Activated CD8-positive, alpha-beta T cell treated with anti-CD3 and anti-CD28 coated beads, Interleukin-2, amount 10 ng/mL, durations not matched to agents 7 days and 5 days (primary cell): ENCODE results near the gene CPNE6. TPM values are rescaled to one million over a fixed set of nuclear protein-coding genes. Genes with fewer than 3 reads are reported as not detected.
A peak's percentile ranks its signal among the peaks of the same experiment; 100 is the strongest.
"Not testable (repeated sequence)": the region's sequence is repeated elsewhere in the genome, so short reads cannot be mapped to it uniquely, and the experiment has no call there.

Source experiments
- ATAC-seq: fragments of 150-1000 bp; cut with Tn5 transposase; one replicate; pipeline ENCODE4 v1.10.0; 2021; ENCODE audit warnings: moderate library complexity
- CTCF ChIA-PET: fragments of 350-600 bp; sonication (Branson Sonifier 250); formaldehyde crosslinking; loops from one replicate; lab custom pipeline; 2021; ENCODE audit warnings: antibody characterized with exemption; lab: Charles Lee
- POLR2A ChIA-PET: fragments of 350-600 bp; sonication (Branson Sonifier 250); formaldehyde crosslinking; loops from one replicate; lab custom pipeline; 2021; ENCODE audit warnings: antibody characterized with exemption; lab: Charles Lee
- DNase-seq: peaks from one replicate; pipeline ENCODE4 v3.0.0-alpha.2; 2020
- H3K27ac Mint-ChIP-seq: one replicate; pipeline ENCODE4 v1.8.0; 2021; ENCODE audit warnings: mild to moderate bottlenecking, mixed read lengths
- H3K27me3 Mint-ChIP-seq: one replicate; pipeline ENCODE4 v1.8.0; 2021; ENCODE audit warnings: low read depth, mixed read lengths
- H3K36me3 Mint-ChIP-seq: one replicate; pipeline ENCODE4 v1.8.0; 2021; ENCODE audit warnings: low read depth, mixed read lengths
- H3K4me1 Mint-ChIP-seq: one replicate; pipeline ENCODE4 v1.8.0; 2021; ENCODE audit warnings: low read depth, mixed read lengths
- H3K4me3 Mint-ChIP-seq: one replicate; pipeline ENCODE4 v1.8.0; 2021; ENCODE audit warnings: mild to moderate bottlenecking, mixed read lengths
- H3K9me3 Mint-ChIP-seq: one replicate; pipeline ENCODE4 v1.8.0; 2022; ENCODE audit warnings: mixed read lengths; ENCODE audit not compliant: insufficient read depth
- total RNA-seq, 2 experiments: library from RNA; stranded (reverse); gene quantifications; one replicate each; pipeline ENCODE4 v1.2.3, GENCODE V29; 2021

CPNE6 gene
- total RNA-seq, 2 experiments from 2014 or later: 0.10 TPM; not detected in 1

DNA sequence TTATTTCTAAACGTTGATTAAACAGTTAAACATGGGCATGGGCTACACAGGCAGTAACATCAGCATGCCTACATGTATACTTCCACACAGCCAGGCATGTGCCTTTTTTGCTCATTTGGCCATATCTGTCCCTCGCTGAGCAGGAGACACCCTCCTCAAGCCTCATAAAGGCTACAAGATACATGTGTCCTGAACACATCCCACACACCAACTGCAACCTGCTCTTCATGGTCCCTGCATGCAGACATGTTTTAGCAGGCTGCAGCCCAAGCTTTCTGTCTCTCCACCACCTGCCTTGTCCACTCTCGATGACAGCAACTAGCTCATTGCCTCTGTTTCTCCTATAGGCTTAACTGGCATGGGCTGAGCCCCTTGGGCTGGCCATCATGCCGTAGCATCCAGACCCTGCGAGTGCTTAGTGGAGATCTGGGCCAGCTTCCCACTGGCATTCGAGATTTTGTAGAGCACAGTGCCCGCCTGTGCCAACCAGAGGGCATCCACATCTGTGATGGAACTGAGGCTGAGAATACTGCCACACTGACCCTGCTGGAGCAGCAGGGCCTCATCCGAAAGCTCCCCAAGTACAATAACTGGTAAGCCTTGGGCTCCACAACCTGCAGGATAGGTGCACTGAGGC lies 25.3 kb downstream of the CPNE6 start:
- no peak for ATAC-seq
- ChIA-PET POLR2A (interaction anchor here (2.5 to 6.4 kb wide), 3 partner anchors 11 to 18 kb away, joined by 9 to 89 read pairs (median 41); partner anchors contain the start of genes DCAF11 and NRL), CTCF (interaction anchor here (1.3 to 11.8 kb wide), 4 partner anchors 10 to 65 kb away, joined by 3 to 315 read pairs (median 116); partner anchors contain the start of genes EMC9 and IRF9)
- Mint-ChIP-seq H3K27me3 (no peaks in the 10 kb centered on the region), H3K9me3 (no peaks in the 10 kb centered on the region), H3K36me3 (peaks cover 44% of the 10 kb centered on the region), H3K4me1 (peaks cover 32% of the 10 kb centered on the region), H3K4me3 (peak overlapping the region; percentile 44), H3K27ac (peak overlapping the region; percentile 70)
- no peak for DNase-seq

DNA sequence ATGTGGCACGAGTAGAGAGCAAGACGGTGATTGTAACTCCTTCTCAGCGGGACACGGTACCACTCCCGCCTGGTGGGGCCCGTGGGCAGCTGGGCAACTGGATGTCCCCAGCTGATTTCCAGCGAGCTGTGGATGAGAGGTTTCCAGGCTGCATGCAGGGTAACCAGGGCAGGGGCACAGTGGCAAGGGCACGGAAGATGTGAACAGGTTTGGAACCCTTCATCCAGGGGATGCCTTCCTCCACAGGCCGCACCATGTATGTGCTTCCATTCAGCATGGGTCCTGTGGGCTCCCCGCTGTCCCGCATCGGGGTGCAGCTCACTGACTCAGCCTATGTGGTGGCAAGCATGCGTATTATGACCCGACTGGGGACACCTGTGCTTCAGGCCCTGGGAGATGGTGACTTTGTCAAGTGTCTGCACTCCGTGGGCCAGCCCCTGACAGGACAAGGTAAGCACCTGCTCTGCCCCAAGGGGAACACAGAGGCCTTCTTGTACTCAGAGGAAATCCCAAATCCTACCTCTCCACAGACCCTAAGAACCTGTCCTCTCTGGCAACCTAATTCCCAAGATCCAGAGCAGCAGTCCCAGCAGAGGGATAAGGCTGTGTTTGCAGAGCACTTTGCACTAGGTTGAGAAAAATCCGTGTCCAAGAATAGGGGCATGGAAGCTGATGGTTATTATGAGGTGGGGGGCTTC lies 27.0 kb downstream of the CPNE6 start:
- Mint-ChIP-seq H3K36me3 (peaks cover 57% of the 10 kb centered on the region), H3K27ac (no peak overlapping the region), H3K9me3 (no peaks in the 10 kb centered on the region), H3K27me3 (no peaks in the 10 kb centered on the region), H3K4me3 (no peak overlapping the region), H3K4me1 (peaks cover 19% of the 10 kb centered on the region)
- CTCF ChIA-PET: interaction anchor here (10.4 to 11.8 kb wide), 2 partner anchors 8 to 41 kb away, joined by 213 to 315 read pairs; no protein-coding TSS in a partner anchor
- DNase-seq (no peak), ATAC-seq (no peak)
- POLR2A ChIA-PET: interaction anchor here (2.5 kb wide), 1 partner anchor 16 kb away, joined by 9 read pairs; the partner anchor contains the start of genes DCAF11 and NRL

DNA sequence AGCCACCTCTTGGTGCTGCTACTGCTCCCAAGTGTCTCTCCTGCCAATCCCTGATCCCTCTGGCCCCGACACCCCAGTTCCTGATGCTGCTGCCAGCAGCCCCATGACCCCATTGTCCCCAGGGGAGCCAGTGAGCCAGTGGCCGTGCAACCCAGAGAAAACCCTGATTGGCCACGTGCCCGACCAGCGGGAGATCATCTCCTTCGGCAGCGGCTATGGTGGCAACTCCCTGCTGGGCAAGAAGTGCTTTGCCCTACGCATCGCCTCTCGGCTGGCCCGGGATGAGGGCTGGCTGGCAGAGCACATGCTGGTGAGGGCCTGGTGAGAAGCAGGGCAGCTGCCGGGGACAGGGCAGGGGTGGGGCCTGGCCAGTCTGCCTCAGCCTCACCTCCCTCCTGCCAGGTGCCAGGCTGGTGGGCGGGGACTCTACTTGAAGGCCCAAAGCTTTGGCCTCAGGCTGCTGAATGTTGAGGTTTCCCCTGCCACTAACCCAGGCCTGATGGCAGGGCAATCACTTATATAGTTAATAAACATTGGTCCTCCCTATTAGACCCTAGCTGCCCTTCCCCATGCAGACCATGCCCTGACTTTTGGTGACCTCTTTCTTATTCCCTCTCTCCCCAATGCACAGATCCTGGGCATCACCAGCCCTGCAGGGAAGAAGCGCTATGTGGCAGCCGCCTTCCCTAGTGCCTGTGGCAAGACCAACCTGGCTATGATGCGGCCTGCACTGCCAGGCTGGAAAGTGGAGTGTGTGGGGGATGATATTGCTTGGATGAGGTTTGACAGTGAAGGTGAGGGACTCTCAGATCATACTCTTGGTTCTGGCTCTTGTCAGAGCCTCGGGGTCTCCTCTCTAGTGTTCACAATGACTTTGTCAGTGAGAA lies 27.8 kb downstream of the CPNE6 start:
- Mint-ChIP-seq H3K27me3 (no peaks in the 10 kb centered on the region), H3K27ac (no peak overlapping the region), H3K4me1 (peaks cover 14% of the 10 kb centered on the region), H3K9me3 (no peaks in the 10 kb centered on the region), H3K4me3 (no peak overlapping the region), H3K36me3 (peaks cover 65% of the 10 kb centered on the region)
- ATAC-seq: no peak
- ChIA-PET CTCF (interaction anchor here (1.2 to 11.8 kb wide), 2 partner anchors 41 to 42 kb away, joined by 4 to 213 read pairs; no protein-coding TSS in a partner anchor), POLR2A (no interaction called here)
- DNase-seq: no peak

DNA sequence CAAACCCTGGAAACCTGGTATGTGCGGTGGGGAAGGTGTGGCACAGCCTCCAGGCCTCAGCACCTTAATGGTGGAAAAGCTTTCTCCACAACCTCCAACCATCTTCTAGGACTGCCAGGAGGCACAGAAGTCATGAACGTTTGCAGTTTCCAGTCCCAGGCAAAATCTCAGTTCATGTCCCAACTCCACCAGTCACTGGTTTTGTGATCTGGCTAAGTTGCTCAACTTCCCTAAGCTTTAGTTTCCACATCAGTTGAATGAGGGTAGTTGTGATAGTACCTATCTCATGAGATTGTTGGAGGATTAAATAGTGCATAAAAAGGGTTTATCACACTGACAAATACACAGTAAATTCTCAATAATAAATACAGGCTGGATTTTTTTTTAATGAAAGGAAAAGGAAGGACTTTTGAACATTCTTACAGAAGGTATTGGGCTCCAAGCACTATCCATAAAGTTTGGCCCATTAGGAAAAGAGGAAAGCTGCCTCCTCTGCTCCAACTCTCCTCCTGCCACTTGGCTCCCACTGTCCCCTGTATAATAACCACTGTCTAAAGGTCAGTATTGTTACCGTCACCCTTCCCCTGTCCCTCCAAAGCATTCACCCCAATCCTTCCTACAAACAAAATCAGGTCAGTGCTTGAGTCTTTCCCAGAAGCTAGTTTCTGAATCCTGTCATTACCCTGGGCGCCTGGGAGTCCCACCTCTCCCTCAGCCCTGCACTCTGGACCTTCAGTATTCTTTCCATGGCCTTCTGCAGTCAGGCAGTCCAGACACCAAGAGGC lies 29.0 kb downstream of the CPNE6 start:
- ATAC-seq (no peak), DNase-seq (no peak)
- Mint-ChIP-seq H3K4me3 (no peak overlapping the region), H3K27ac (no peak overlapping the region), H3K27me3 (no peaks in the 10 kb centered on the region), H3K4me1 (peaks cover 13% of the 10 kb centered on the region), H3K36me3 (peaks cover 68% of the 10 kb centered on the region), H3K9me3 (no peaks in the 10 kb centered on the region)
- POLR2A ChIA-PET: interaction anchor here (1.1 kb wide), 1 partner anchor 14 kb away, joined by 3 read pairs; no protein-coding TSS in a partner anchor
- CTCF ChIA-PET: interaction anchor here (0.7 to 2.0 kb wide), 4 partner anchors 10 to 42 kb away, joined by 3 to 9 read pairs (median 4); no protein-coding TSS in a partner anchor

DNA sequence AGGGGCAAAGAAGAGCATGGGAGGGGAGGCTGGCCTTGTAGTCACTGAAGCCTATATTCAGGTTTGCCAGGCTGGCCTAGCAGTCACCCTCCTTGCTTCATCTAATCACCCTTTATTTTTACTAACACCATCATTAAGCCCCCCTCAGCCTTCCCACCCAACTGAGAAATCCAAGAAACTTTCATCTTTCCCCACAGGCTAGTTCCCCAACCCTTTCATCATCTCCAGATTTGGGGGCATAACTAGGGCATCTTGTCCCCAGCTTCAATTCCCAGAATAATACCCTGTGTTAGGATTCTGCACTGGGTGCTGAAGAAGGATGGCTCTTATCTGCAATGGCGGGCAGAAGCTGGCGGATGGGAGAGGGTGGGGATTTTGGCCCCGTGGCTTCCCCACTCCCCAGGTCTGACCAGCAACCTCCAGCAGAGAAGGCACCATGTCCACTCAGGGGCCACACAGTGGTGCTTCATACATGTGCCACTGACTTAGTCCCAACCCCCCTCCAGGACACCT lies 29.7 kb downstream of the CPNE6 start:
- Mint-ChIP-seq H3K27me3 (no peaks in the 10 kb centered on the region), H3K27ac (no peak overlapping the region), H3K4me3 (no peak overlapping the region), H3K36me3 (peaks cover 64% of the 10 kb centered on the region), H3K4me1 (peaks cover 12% of the 10 kb centered on the region), H3K9me3 (no peaks in the 10 kb centered on the region)
- no peak for ATAC-seq
- DNase-seq: no peak
- ChIA-PET POLR2A (interaction anchor here (0.9 to 1.1 kb wide), 2 partner anchors 13 to 19 kb away, joined by 3 read pairs; no protein-coding TSS in a partner anchor), CTCF (interaction anchor here (1.0 to 2.0 kb wide), 2 partner anchors 10 kb away, joined by 3 to 9 read pairs; no protein-coding TSS in a partner anchor)

DNA sequence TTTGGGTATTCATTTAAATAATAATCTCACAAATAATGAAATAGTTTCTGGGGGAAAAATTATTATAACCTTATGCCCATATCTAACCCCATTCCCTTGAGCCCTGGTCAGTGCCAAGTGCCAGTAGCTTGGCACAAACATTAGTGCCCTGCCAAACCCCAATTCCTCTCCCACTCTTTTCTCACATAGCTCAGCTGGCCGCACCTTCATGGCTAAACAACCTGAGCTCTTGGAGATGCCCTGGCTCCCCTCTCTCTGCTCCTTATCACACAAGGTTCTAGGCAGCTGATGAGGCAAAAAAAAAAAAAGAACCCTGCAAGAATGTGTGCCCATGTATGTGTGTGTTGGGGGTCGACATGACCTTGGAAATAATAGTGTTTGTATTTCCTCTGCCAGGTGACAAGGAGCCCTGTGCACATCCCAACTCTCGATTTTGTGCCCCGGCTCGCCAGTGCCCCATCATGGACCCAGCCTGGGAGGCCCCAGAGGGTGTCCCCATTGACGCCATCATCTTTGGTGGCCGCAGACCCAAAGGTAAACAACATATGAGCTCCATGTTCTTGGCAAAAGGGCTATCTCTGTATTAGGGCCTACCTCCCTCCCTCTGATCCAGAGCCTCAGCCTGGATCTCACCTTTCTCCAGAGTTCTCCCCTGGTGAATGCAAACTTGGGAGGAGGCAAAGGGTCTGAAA lies 31.1 kb downstream of the CPNE6 start:
- H3K36me3 Mint-ChIP-seq: peaks cover 57% of the 10 kb centered on the region
- CTCF ChIA-PET: interaction anchor here (1.2 to 9.5 kb wide), 2 partner anchors 9 to 44 kb away, joined by 6 to 315 read pairs; partner anchors contain the start of gene PCK2
- H3K4me1 Mint-ChIP-seq: peaks cover 14% of the 10 kb centered on the region
- no peak overlapping the region for H3K4me3 Mint-ChIP-seq
- POLR2A ChIA-PET: interaction anchor here (1.1 to 2.1 kb wide), 2 partner anchors 11 to 58 kb away, joined by 3 to 7 read pairs; partner anchors contain the start of gene IRF9
- H3K27me3 Mint-ChIP-seq: no peaks in the 10 kb centered on the region
- ATAC-seq: no peak
- H3K9me3 Mint-ChIP-seq: no peaks in the 10 kb centered on the region
- no peak for DNase-seq
- no peak overlapping the region for H3K27ac Mint-ChIP-seq

DNA sequence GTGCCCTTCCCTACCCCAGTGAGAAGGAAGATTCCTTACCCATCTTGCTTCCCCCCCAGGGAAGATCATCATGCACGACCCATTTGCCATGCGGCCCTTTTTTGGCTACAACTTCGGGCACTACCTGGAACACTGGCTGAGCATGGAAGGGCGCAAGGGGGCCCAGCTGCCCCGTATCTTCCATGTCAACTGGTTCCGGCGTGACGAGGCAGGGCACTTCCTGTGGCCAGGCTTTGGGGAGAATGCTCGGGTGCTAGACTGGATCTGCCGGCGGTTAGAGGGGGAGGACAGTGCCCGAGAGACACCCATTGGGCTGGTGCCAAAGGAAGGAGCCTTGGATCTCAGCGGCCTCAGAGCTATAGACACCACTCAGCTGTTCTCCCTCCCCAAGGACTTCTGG lies 32.1 kb downstream of the CPNE6 start:
- ChIA-PET CTCF (interaction anchor here (1.0 to 9.5 kb wide), 4 partner anchors 10 to 58 kb away, joined by 3 to 315 read pairs (median 5); partner anchors contain the start of genes IRF9 and PCK2), POLR2A (interaction anchor here (0.7 to 2.1 kb wide), 3 partner anchors 11 to 58 kb away, joined by 3 to 7 read pairs (median 3); partner anchors contain the start of gene IRF9)
- H3K27ac Mint-ChIP-seq: peak overlapping the region; percentile 58
- H3K27me3 Mint-ChIP-seq: no peaks in the 10 kb centered on the region
- DNase-seq (no peak), ATAC-seq (no peak)
- peaks cover 22% of the 10 kb centered on the region for H3K4me1 Mint-ChIP-seq
- no peak overlapping the region for H3K4me3 Mint-ChIP-seq
- peaks cover 53% of the 10 kb centered on the region for H3K36me3 Mint-ChIP-seq
- H3K9me3 Mint-ChIP-seq: no peaks in the 10 kb centered on the region

DNA sequence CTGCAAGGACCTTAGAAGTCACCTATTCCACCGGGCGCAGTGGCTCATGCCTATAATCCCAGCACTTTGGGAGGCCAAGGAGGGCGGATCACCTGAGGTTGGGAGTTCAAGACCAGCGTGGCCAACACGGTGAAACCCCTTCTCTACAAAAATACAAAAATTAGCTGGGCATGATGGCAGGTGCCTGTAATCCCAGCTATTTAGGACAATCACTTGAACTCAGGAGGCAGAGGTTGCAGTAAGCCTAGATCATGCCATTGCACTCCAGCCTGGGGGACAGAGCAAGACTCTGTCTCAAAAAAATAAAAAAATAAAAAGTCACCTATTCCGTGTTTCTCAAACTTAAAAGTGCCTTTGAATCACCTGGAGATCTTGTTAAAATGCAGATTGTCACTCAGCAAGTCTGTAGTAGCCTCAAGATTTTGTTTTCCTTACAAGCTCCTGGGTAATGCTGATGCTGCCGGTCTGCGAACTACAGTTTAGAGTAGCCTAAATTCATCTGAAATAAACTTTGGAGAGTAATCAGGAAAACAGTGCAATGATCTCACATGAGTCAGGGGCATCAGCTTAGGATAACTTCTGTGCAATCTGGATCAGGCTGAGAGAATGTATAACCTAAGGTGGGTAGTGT lies 34.4 kb downstream of the CPNE6 start:
- ATAC-seq: not testable (repeated sequence)
- POLR2A ChIA-PET: interaction anchor here (1.2 to 6.7 kb wide), 4 partner anchors 9 to 55 kb away, joined by 3 to 89 read pairs (median 7); partner anchors contain the start of genes DCAF11, IRF9, NRL and PCK2

DNA sequence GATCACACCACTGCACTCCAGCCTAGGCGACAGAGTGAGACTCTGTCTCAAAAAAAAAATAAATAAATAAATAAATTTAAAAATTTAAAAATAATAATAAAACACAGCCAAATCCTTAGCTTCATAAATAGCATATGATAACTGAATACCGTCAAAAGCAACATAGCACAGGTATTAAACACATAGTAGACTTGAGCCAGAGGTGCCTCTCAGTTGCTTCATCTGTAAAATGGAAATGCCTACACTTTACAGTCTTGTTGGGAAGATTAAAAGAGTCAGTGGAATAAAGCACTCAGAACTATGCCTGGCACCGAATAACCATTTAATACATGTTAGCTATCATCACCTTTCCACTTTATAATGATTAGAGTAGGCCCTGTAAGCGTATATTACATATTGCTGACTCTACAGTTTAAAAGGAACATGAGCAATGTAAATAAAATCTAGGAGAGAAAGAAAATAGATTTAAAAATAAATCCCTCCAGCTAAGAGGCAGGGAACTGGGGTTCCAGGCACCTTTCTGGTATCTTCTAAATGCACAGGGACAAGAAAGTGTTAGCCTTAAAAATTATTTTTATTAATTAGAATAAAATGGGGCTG lies 35.4 kb downstream of the CPNE6 start:
- H3K27me3 Mint-ChIP-seq: no peaks in the 10 kb centered on the region
- DNase-seq: no peak
- H3K4me1 Mint-ChIP-seq: peaks cover 41% of the 10 kb centered on the region
- CTCF ChIA-PET: interaction anchor here (1.3 to 9.5 kb wide), 10 partner anchors 13 to 227 kb away, joined by 3 to 315 read pairs (median 8); partner anchors contain the start of genes IRF9 and PCK2
- H3K4me3 Mint-ChIP-seq: no peak overlapping the region
- H3K27ac Mint-ChIP-seq: no peak overlapping the region
- POLR2A ChIA-PET: interaction anchor here (0.6 to 6.7 kb wide), 5 partner anchors 8 to 87 kb away, joined by 3 to 89 read pairs (median 6); partner anchors contain the start of genes DCAF11, IRF9, NRL and PCK2
- no peaks in the 10 kb centered on the region for H3K9me3 Mint-ChIP-seq
- peaks cover 32% of the 10 kb centered on the region for H3K36me3 Mint-ChIP-seq
- ATAC-seq: no peak

More for the DNA sequence above, 34.4 kb downstream of the CPNE6 start:
- CTCF ChIA-PET: interaction anchor here (1.4 to 9.5 kb wide), 4 partner anchors 12 to 55 kb away, joined by 3 to 315 read pairs (median 108); partner anchors contain the start of genes IRF9 and PCK2
- Mint-ChIP-seq H3K4me1 (peaks cover 41% of the 10 kb centered on the region), H3K36me3 (peaks cover 37% of the 10 kb centered on the region), H3K27ac (peak overlapping the region; percentile 40)
- not testable (repeated sequence) for H3K9me3 Mint-ChIP-seq, DNase-seq, H3K4me3 Mint-ChIP-seq, H3K27me3 Mint-ChIP-seq
